Liver (tissue), 9 donors: ENCODE measurements around the gene STAM. TPM values are rescaled to one million over a fixed set of nuclear protein-coding genes. Genes with fewer than 3 reads are reported as not detected.

Experiments
- DNase-seq: peaks from one replicate; pipeline ENCODE4 v3.0.0-alpha.2; 2017; ENCODE audit warnings: low spot score
- H3K27ac ChIP-seq, 2 donors: one replicate each; pipeline ENCODE4 v1.7.0; 2013; ENCODE audit warnings: inconsistent platforms in 2 of 2, low read length in 2 of 2, control low read depth in 1 of 2, low read depth in 1 of 2, mild to moderate bottlenecking in 1 of 2
- H3K27me3 ChIP-seq, 4 donors: one replicate each; pipeline versions ENCODE4 v1.6.1 to v1.7.0; 2013; ENCODE audit warnings: low read length in 3 of 4, inconsistent platforms in 1 of 4, mild to moderate bottlenecking in 1 of 4, moderate library complexity in 1 of 4; ENCODE audit not compliant: control insufficient read depth in 4 of 4, insufficient read depth in 4 of 4
- H3K36me3 ChIP-seq, 4 donors: one replicate each; pipeline versions ENCODE4 v1.6.1 to v1.7.0; 2013; ENCODE audit warnings: low read length in 3 of 4, mild to moderate bottlenecking in 3 of 4, low read depth in 1 of 4, moderate library complexity in 1 of 4; ENCODE audit not compliant: control insufficient read depth in 4 of 4, insufficient read depth in 3 of 4
- H3K4me1 ChIP-seq, 4 donors: one replicate each; pipeline versions ENCODE4 v1.6.1 to v1.7.0; 2013; ENCODE audit warnings: low read length in 3 of 4, mild to moderate bottlenecking in 3 of 4, moderate library complexity in 1 of 4; ENCODE audit not compliant: control insufficient read depth in 4 of 4, insufficient read depth in 4 of 4
- H3K4me3 ChIP-seq, 3 donors: one replicate each; pipeline versions ENCODE4 v1.6.1 to v1.7.0; 2013; ENCODE audit warnings: low read length in 3 of 3, control low read depth in 1 of 3, low read depth in 1 of 3, mild to moderate bottlenecking in 1 of 3
- H3K9ac ChIP-seq, 2 donors: one replicate each; pipeline ENCODE4 v1.7.0; 2013; ENCODE audit warnings: low read length in 2 of 2, mild to moderate bottlenecking in 2 of 2, moderate library complexity in 2 of 2, control low read depth in 1 of 2, low read depth in 1 of 2
- H3K9me3 ChIP-seq, 4 donors: one replicate each; pipeline versions ENCODE4 v1.6.1 to v1.7.0; 2013; ENCODE audit warnings: low read length in 3 of 4; ENCODE audit not compliant: control insufficient read depth in 4 of 4
- ATF3 ChIP-seq: IDR thresholded peaks from 2 replicates; pipeline ENCODE4 v1.6.1; 2016; ENCODE audit warnings: antibody characterized with exemption
- EGR1 ChIP-seq, 2 donors: IDR thresholded peaks; 2 replicates each; pipeline ENCODE4 v1.6.1; 2016 to 2018; ENCODE audit warnings: antibody characterized with exemption in 2 of 2, low read depth in 2 of 2
- GABPA ChIP-seq, 2 donors: IDR thresholded peaks in 1 of 2; conservative IDR thresholded peaks in 1 of 2; 2 replicates each; pipeline ENCODE4 v1.6.1; 2016; ENCODE audit warnings: antibody characterized with exemption in 2 of 2, mild to moderate bottlenecking in 1 of 2, moderate library complexity in 1 of 2
- HNF4G ChIP-seq: IDR thresholded peaks from 2 replicates; pipeline ENCODE4 v1.6.1; 2016; ENCODE audit warnings: antibody characterized with exemption
- NR2F2 ChIP-seq: IDR thresholded peaks from 2 replicates; pipeline ENCODE4 v1.6.1; 2016; ENCODE audit warnings: antibody characterized with exemption
- RAD21 ChIP-seq, 2 donors: IDR thresholded peaks; 2 replicates each; pipeline ENCODE4 v1.6.1; 2016; ENCODE audit warnings: antibody characterized with exemption in 2 of 2, mild to moderate bottlenecking in 2 of 2
- TAF1 ChIP-seq: conservative IDR thresholded peaks from 2 replicates; pipeline ENCODE4 v1.6.1; 2016; ENCODE audit warnings: antibody characterized with exemption, mild to moderate bottlenecking
- WGBS: extraction: QIAGEN DNeasy Blood & Tissue Kit; methylation state at CpG from one replicate; pipeline ENCODE4 v1.1.7; 2013; 5-methylcytosine and 5-hydroxymethylcytosine counted together
- polyA plus RNA-seq, 2 donors: library from polyadenylated mRNA; stranded (reverse) in 1 of 2; unstranded in 1 of 2; fragments of 200-250 nt in 1 of 2; fragments of >200 nt in 1 of 2; fragmentation: Nextera tagmentation in 1 of 2; extraction: Ambion mirVana in 1 of 2; gene quantifications; one replicate each; pipeline versions ENCODE4 v1.2.1 to v1.2.3, GENCODE V29; 2013 to 2015
- total RNA-seq, 2 donors: library from RNA; depleted of rRNA; stranded (reverse); fragments of >200 nt; gene quantifications; one replicate each; pipeline ENCODE4 v1.2.3, GENCODE V29; 2014
- TF ChIP-seq, protein P1 (sequence below): IDR thresholded peaks from 2 replicates; pipeline ENCODE4 v1.6.1; 2016; ENCODE audit warnings: antibody characterized with exemption
- TF ChIP-seq, protein P2 (sequence below): IDR thresholded peaks from 2 replicates; pipeline ENCODE4 v1.6.1; 2016; ENCODE audit warnings: antibody characterized with exemption, mild to moderate bottlenecking
- donor health status: healthy.
- donor health status: healthy.
- donor health status: healthy.
- donor health status: healthy.
- donor health status: healthy.

Gene STAM
- total and polyA plus RNA-seq, 4 donors: 4.9 to 32.4 (median 6.7) TPM

GRCh38 chr10:17729630-17730029 lies 85.7 kb downstream of the STAM start:
- H3K4me1 ChIP-seq: no peaks in the 10 kb centered on the region
- TF ChIP-seq, protein P1, sequence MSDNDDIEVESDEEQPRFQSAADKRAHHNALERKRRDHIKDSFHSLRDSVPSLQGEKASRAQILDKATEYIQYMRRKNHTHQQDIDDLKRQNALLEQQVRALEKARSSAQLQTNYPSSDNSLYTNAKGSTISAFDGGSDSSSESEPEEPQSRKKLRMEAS: no peak
- DNase-seq: no peak
- H3K9ac ChIP-seq: no peak overlapping the region
- no peaks in the 10 kb centered on the region for H3K36me3 ChIP-seq
- no peak overlapping the region for H3K4me3 ChIP-seq
- WGBS: 95% methylated on average over 6 of the region's 6 CpGs
- H3K27me3 ChIP-seq: no peaks in the 10 kb centered on the region
- no peak overlapping the region for H3K27ac ChIP-seq
- no peaks in the 10 kb centered on the region for H3K9me3 ChIP-seq

DNA sequence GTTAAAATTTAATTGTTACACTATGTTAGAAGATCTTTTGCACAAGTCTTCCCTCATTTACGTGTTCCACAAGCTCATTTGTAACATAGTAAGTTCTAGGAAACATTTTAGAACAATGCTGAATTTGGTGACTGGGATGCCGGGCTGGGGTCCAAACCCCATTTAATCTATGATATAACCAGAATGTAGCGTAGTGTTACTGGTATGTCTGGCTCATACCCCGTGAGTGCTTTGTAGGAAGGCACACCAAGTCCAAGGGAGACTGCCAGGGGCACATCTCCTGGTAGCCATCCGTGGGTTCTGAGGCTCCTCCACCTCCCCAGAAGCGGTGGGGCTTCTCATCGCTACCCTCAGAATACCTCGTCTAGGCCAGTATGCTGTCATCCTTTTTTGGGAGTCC lies 86.7 kb downstream of the STAM start:
- Histone ChIP-seq H3K4me3 (no peak overlapping the region), H3K9me3 (no peaks in the 10 kb centered on the region), H3K4me1 (no peaks in the 10 kb centered on the region), H3K27ac (no peak overlapping the region), H3K9ac (no peak overlapping the region), H3K27me3 (no peaks in the 10 kb centered on the region), H3K36me3 (no peaks in the 10 kb centered on the region)
- DNase-seq: no peak
- TF ChIP-seq EGR1 (IDR thresholded peaks at IDR 0.05; ENCODE audit: low read depth in 2 of 2) (no peak), NR2F2 (no peak)
- 91% methylated on average over 8 of the region's 8 CpGs for WGBS

- TF ChIP-seq RAD21 (IDR thresholded peaks at IDR 0.05) (no peak), HNF4G (no peak), TAF1 (no peak), GABPA (IDR thresholded peaks at IDR 0.05 in 1 of 2, conservative IDR thresholded peaks at IDR 0.05 in 1 of 2) (no peak), NR2F2 (no peak), ATF3 (no peak)
- TF ChIP-seq, protein P2, sequence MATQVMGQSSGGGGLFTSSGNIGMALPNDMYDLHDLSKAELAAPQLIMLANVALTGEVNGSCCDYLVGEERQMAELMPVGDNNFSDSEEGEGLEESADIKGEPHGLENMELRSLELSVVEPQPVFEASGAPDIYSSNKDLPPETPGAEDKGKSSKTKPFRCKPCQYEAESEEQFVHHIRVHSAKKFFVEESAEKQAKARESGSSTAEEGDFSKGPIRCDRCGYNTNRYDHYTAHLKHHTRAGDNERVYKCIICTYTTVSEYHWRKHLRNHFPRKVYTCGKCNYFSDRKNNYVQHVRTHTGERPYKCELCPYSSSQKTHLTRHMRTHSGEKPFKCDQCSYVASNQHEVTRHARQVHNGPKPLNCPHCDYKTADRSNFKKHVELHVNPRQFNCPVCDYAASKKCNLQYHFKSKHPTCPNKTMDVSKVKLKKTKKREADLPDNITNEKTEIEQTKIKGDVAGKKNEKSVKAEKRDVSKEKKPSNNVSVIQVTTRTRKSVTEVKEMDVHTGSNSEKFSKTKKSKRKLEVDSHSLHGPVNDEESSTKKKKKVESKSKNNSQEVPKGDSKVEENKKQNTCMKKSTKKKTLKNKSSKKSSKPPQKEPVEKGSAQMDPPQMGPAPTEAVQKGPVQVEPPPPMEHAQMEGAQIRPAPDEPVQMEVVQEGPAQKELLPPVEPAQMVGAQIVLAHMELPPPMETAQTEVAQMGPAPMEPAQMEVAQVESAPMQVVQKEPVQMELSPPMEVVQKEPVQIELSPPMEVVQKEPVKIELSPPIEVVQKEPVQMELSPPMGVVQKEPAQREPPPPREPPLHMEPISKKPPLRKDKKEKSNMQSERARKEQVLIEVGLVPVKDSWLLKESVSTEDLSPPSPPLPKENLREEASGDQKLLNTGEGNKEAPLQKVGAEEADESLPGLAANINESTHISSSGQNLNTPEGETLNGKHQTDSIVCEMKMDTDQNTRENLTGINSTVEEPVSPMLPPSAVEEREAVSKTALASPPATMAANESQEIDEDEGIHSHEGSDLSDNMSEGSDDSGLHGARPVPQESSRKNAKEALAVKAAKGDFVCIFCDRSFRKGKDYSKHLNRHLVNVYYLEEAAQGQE: no peak
- Histone ChIP-seq H3K4me3 (no peak overlapping the region), H3K9me3 (no peaks in the 10 kb centered on the region), H3K27ac (no peak overlapping the region), H3K27me3 (no peaks in the 10 kb centered on the region), H3K36me3 (no peaks in the 10 kb centered on the region), H3K9ac (no peak overlapping the region), H3K4me1 (no peaks in the 10 kb centered on the region)
- no peak for DNase-seq
- WGBS: 72% methylated on average over 4 of the region's 4 CpGs
Observed at GRCh38 chr10:17731331-17732020, 87.5 kb downstream of the STAM start.

DNA sequence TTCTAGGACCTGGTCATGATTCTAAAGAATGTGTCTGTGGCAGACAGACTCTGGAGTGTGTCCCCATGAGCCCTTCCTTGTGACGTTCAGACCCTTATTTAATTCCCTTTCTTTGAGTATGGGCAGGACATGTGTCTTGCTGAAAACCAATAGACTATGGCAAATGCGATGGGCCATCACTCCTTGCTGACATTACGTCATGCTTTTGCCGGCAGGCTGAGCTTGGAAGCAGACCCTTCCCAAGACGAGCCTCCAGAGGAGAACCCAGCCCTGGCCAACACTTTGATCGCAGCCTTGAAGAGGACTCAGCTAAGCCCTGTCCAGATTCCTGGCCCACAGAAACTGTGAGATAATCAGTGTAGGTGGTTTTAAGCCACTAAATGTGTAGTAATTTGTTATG lies 89.7 kb downstream of the STAM start:
- no peak for TF ChIP-seq RAD21 (IDR thresholded peaks at IDR 0.05)
- no peak for TF ChIP-seq HNF4G
- no peak for TF ChIP-seq NR2F2
- TF ChIP-seq TAF1: no peak
- TF ChIP-seq EGR1 (IDR thresholded peaks at IDR 0.05; ENCODE audit: low read depth in 2 of 2): no peak
- TF ChIP-seq, protein P2: no peak
- TF ChIP-seq, protein P1: no peak
- H3K4me3 ChIP-seq: no peak overlapping the region
- no peaks in the 10 kb centered on the region for H3K27me3 ChIP-seq
- H3K9ac ChIP-seq: no peak overlapping the region
- H3K36me3 ChIP-seq: no peaks in the 10 kb centered on the region
- no peak overlapping the region for H3K27ac ChIP-seq
- 95% methylated on average over 6 of the region's 6 CpGs for WGBS
- no peaks in the 10 kb centered on the region for H3K9me3 ChIP-seq
- no peaks in the 10 kb centered on the region for H3K4me1 ChIP-seq
- no peak for DNase-seq
